NCI-H345 (cell line): Measurements from ENCODE around the gene APBB1IP.
"Not testable (repeated sequence)": the region's sequence is repeated elsewhere in the genome, so short reads cannot be mapped to it uniquely, and the experiment has no call there.

ENCODE experiments used
- DNase-seq: peaks from one replicate; lab custom pipeline; 2025; lab: John Stamatoyannopoulos, UW

APBB1IP gene, protein sequence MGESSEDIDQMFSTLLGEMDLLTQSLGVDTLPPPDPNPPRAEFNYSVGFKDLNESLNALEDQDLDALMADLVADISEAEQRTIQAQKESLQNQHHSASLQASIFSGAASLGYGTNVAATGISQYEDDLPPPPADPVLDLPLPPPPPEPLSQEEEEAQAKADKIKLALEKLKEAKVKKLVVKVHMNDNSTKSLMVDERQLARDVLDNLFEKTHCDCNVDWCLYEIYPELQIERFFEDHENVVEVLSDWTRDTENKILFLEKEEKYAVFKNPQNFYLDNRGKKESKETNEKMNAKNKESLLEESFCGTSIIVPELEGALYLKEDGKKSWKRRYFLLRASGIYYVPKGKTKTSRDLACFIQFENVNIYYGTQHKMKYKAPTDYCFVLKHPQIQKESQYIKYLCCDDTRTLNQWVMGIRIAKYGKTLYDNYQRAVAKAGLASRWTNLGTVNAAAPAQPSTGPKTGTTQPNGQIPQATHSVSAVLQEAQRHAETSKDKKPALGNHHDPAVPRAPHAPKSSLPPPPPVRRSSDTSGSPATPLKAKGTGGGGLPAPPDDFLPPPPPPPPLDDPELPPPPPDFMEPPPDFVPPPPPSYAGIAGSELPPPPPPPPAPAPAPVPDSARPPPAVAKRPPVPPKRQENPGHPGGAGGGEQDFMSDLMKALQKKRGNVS

DNA sequence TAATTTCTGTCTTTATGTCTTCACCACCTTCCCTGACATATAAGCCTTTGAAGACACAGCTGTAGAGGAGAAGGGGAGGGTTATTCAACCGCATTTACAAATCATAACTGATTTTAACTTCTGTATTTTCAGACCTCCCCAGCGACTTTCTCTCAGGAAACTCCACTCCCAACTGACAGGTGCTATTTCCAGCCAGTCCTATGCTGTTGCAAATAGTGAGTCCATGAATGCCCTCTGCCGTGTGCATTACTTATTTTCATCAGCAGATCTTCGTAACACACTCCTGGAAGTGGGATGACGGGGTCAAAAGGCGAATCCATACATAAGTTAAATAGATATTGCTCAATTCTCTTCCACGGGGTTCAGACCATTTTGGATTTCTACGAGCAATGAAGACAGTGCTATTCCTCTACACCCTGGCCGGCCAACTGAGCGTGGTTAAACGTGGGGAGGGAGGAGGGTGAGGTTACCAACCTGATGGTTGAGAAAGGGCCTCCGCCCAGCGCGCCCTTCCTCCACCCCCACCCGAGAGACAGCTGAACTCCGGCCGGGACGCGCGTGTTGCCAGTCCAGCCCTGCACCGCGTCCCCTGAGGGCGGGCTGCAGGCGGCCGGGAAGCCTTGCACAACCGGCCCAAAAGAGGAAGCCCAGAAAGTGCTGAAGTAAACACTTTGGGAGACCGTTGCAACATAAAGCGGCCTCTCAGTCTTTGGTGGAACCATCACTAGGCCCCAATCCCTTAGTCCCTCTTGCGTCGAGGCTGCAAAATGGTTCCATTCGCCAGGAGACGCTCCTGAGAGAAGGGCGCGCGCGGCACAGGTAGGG, at the start of gene APBB1IP:
TSS of gene APBB1IP (plus strand) at position 705 of the 825 bp plus-strand sequence. CDS start 53,986 bp downstream, outside the sequence.
- no peak for DNase-seq

DNA sequence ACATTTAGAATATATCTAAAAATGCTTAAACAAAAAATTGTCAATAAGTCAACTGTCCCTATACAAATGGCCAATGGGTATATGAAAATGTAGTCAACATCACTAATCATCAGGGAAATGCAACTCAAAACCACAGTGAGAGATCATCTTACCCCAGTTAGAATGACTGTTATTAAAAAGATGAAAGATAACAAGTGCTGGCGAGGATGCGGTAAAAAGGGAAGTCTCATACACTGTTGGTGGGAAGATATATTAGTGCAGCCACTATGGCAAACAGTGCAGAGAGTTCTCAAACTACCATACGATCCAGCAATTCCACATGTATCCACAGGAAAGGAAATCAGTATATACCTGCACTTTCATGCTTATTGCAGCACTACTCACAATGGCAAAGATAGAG, 48.6 kb upstream of the APBB1IP start:
- DNase-seq: no peak

DNA sequence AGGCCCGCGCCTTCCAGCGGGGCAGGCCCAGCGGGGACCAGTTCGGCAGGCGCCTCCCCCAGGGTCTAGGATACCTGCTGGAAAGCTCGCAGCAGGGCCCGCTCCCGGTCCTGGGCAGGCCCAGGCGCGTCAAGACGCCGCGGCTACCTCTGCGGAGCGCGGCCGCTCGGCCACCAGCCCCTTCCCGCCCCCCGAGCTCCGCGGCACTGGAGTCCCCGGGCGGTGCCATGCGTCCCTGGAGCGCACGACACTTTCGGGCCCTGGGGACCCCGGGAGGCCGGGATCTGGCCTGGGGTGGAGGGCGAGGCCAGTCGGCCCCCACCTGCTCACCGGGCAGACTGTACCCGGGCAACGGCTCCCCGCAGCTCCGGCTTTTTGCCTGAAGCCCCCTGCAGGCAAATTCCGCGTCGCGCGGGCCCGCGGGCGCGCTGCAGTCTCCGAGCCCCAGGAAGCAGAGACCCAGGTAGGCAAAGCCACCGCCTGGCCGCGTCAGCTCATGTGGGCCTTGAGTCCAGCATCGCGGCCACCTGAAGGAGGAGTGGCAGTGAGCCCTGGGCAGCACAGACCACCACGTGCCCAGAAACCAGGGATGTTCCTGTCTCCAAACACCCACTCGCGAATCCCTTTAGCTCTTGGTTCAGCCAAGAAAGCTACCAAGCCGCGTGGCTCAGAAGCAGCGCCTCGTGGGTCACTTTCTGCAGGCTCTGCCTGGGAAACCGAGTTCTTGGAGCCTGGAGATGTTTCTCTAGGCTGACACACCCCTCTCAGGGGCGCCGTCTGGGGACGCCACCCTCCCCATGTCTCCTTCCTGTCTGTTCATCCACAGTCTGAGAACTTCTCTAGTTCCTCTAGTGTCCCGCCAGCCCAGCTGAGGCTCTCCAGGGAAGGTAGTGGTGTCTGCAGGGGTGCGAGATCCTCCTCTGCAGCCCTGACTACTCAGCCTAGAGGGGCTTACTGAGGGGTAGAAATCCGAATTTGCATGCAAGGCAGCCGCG, 46.1 kb upstream of the APBB1IP start:
- no peak for DNase-seq

DNA sequence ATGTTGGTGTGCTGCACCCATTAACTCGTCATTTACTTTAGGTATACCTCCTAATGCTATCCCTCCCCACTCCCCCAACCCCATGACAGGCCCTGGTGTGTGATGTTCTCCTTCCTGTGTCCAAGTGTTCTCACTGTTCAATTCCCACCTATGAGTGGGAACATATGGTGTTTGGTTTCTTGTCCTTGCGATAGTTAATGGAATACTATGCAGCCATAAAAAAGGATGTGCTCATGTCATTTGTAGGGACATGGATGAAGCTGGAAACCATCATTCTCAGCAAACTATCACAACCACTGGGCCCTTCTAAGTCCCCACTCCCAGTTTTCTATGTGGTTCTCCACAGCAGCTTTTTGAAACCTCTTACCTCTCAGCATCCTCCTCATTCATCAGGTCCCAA, 39.8 kb upstream of the APBB1IP start:
- DNase-seq: not testable (repeated sequence)

DNA sequence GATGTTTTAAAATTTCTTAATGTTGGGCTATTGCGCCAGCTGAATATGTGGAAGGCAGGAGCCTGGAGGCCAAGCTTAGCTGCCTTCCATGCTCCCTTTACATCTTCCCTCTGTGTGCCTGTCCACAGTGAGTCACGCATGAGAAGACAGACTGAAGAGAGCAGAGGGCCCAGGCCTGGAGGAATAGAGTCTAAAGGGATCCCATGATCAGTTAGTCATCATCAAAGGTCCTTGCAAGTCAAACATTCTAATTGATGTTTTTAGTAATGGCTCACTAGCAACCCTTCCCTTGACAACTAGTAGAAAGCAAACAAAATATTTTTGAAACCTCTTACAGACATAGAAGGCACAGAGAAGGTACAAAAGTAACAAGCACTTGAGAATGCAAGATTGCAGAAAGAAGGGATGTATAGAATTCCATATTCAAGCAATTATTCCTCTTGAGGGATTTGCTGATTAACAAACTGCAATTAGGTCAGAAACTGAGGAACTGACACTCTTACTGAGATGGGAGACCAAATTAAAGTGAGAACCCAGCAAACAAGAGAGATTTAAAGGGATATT, 30.7 kb upstream of the APBB1IP start:
- no peak for DNase-seq

DNA sequence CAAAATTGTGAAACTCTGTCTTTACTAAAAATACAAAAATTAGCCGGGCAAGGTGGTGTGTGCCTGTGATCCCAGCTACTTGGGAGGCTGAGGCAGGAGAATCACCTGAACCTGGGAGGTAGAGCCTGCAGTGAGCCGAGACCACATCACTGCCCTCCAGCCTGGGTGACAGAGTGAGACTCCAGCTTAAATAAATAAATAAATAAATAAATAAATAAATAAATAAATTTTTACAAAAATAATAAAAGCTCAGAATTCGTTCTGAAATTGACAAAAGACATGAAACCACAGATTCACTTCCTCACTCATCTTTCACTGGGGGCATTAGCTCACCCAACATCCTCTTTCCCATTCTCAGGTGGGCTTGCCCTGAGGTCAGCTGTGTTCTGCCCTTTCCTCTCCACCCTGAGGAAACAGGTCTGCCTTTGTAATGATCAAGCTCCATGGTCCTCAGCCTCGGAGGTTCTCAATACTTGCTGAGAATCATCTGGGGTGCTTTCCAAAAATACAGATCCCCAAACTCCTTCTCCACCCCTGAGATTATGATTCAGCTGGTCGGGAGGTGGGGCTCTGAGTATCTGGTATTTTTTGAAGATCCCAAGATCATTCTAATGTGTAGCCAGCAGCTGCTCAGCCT, 29.2 kb upstream of the APBB1IP start:
- DNase-seq: no peak

DNA sequence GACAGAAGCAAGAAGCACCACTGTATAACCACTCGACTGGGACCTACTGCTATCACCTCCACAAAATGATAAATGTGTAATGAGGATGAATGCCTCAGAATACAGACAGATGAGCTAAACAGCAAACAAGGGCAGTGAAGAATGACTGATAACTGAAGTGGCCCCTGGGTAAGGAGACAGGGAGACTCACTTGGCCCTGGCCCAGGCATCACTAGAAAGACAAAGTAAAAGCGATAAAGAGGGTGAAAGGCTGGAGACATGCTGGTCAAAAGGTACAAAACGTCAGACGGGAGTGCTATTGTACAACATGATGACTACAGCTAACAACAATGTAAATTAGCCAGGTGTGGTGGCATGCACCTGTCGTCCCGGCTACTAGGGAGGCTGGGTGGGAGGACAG, 27.8 kb upstream of the APBB1IP start:
- DNase-seq: no peak

DNA sequence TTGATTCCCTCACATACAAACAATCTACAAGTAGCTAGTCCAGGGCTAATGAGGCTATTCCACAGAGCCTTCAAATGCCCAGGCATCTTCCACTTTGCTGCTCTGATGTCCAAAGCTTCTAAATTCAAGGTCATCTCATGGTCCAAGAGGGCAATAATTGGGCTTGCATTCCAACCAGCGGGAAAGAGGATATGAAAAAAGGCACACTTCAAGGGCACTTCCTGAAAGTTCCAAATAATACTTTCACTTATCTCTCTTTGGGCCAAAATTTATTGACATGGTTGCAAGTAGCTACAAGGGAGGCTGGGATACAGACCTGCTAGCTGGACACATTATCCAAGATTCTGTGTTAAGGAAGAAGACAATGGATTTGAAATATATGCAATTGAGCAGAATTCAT, 25.2 kb upstream of the APBB1IP start:
- no peak for DNase-seq

DNA sequence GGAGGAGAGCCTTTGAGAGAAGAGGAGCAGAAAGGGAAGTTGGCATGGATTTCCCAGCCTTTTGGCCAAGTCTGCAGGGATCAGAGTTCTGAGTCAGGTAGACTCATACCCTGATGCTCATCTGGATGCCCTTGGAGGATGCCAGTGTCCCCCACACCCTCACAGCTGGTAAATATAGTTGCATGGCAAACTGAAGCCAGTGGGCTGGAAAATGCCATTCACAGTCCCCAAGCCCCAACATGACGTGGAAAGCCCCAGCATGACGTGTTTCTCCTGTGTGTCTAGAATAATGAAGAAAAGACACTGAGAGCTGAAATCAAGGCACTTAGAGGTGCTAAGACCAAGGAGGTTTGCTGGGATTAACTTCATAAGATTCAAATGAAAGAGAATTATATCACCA, 24.8 kb upstream of the APBB1IP start:
- no peak for DNase-seq

DNA sequence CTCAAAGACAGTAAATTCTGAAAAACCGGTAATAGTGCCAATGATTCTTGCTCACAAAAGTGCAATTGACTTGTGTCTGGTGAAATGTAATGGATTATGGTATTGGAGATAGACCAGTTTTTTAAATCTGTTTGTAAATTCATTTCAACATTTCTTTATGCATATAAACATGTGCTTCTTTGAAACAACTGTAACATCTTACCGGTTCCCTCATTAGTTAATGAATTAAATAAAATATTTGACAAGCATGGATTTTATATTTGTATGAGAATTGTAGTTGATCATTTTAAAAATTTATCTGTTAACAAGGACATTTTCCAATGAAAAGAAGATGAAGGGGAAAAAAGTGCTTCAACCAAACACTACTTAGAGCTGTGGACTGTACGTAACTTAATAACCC, 21.0 kb upstream of the APBB1IP start:
- DNase-seq: no peak

DNA sequence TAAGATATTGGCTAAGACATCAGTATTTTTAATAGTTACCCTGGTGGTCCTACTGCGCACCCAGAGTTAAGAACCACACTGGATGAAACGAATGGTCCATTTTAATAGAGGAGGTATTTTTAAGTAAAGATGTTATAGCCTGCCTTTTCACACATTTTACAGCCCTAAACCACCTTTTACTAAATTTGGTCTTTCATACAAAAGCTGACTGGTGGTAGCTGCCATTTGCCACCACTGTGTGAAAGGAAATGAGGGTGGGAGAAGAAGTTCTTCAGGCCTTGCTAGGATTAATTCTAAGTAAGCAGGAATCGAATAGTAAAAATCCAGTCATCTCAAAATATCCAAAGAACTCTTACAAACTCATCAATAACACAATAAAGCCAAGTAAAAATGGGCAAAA, 15.2 kb upstream of the APBB1IP start:
- no peak for DNase-seq

DNA sequence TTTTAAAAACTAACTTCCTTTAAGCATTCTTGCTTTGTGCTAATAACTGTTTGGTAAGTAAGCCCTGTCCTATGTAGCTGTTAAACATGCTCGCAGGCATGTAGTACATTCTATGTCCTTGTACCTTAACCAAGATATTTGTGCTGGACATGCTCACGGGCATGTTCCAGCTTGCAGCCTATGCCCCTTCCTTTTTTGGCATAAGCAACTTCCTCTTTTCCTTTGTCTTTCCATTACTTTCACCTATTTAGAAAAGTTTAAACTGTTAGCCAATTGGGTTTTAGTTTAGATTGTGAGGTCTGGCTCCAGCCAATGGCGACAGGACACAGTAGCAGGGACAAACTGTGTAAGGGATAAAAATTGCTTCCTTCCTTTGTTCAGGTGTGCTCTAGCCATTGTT, 14.4 kb upstream of the APBB1IP start:
- no peak for DNase-seq

DNA sequence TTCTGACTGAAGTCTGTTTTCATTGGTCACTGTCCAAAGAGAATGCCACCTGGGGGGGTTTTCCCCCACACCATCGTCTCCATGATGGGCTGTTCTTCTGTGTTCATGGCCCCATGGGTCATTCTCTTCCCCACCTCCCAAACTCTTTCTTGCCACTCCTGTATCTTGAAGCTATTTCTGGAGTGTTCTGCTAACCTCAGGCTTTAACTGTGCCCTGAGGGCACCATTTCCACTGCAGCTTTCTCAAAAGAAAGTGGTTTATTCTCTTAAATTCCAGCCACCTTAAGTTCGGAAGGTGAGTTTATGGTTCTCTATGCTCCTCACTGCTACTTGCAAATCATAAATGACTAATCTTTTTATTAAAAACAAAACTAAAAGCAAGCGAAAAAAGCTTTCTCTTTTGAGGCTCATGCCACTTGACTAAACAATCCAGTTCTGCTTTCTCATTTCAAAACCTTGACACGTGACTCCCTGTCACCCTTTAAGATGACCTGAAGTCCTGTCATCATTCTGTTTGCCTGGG, 7.4 kb upstream of the APBB1IP start:
- DNase-seq: no peak

DNA sequence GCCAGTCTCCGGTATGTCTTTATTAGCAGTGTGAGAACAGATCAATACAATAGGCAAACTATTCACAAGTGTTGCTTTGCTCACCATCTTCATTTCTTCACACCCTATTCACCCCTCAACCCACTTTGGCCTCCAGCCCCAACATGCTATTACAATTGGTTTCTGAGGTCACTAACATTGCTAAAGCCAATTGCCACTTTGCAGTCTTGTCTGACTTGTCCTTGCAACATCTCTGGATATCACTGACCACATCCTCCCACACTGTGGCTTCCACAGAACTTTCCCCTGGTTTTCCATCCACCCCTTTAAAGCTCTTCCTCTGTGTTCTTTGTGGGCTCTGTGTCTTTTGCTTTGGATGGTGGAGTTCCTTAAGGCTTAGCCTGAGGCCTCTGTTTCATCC, 5.2 kb upstream of the APBB1IP start:
- DNase-seq: no peak

DNA sequence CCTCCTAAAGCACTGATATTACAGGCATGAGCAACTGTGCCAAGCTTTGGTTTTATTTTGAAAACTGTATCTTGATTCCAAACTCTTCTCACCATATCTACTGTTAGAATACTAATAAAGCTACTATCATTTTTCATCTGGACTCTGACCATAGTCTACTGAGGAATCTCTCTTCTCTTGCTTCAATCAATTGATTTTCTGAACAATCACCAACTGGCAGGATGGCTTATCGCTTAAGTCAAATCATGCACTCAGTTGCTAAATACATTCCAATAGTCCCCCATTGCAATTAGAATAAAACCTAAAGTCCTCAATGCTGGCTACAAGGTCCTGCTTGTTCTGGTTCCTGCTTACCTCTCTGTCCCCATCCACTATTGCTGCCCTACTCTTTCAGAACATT, 2.3 kb upstream of the APBB1IP start:
- DNase-seq: no peak

DNA sequence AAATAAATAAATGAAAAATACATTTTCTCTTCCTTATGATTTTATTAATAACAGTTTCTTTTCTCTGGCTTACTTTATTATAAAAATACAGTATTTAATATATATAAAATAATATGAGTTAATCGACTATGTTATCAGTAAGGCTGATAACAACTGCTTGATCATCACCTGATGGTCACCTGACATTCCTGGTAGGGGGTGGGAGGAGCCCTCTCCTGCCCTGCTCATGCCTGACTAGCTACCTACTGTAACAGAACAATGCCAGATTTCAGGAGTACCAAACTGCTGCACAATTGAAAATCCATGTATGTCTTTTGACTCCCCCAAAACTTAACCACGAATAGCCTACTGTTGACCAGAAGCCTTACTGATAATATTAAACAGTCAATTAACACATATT, 1.3 kb upstream of the APBB1IP start:
- no peak for DNase-seq

DNA sequence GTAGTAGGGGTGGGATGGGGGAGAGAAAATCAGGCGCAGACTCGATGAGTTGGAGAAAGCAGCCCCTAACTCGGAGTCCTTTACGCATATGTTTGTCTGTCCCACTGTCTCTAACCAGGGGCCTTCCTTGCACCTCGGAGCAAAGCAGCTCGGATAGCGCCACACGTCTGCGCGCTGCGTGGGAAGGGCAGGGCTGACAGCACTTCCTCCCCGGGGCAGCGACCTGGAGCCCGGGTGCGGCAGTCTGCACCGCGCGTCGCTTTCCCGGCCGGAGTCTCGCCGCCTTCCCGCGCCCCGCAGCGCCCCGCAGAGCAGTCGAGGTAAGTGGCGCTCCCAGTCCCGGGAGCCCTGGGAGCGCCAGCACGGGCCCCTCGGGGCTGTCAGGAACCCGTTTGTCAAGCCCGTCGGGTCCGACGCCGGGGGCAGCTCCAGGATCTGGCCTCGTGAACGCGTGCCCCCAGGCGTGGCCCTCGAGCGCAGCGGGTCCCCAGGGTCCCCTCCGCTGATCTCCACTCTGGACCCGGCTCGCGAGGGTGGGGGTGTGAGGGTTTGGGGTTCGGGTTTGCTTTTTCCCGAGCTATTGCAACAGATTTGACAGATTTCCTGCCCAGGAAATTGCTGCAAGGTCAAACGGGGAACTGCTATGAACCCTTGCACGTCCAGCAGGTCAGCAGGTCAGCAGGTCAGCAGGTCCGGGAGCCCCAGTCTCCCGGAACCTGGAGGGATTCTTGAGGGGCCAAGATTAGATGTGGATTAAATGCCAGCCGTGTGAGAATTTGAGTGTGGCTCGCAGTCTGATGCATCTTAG, 597 bp downstream of the APBB1IP start:
- DNase-seq: no peak

DNA sequence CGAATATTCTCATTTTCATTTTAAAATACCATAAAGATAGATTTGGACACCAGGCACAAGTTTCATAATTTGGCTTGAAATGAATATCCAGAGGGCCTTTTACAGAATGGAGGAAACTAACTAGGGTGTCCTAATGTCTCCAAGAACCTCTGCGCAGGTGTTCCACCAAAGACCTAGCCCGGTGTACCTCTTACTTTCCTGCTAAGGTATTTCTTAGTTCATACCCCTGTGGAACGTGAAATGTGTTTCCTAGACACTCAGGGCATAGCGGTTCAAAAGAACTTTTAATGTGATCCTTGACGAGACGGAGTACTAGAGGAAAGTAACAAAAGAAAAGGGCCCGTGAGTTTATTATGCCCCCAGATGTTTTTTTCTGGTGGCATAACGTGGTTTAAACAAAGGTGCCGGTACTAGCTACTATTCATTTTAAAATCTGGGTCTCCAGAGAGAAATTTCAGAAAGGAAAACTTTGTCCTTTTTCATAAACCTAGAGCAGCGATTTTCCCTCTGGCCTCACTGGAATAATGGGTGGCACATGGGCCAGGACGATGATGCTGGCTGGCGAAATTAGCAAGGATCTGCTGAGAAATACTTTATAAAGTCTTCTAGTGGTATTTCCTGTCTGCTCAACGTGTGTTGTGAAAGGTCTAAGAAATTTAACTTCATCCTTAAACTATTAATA, 1.4 kb downstream of the APBB1IP start:
- DNase-seq: no peak

DNA sequence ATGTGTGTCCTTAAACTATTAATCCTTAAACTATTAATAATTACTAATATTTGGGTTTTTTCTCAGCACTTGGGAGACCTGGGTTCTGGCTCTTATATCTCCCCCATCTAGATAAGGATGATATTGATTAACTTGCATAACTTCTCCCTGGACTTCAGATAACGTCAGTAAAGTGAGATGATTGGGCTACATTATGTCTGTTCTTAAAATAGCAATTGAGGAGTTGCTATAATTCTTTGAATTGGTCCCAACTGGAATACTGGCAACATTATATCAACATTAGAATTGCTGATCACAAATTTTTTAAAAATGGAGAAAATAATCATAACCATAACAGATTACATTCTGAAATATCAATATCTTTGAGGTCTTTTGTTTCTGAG, 1.9 kb downstream of the APBB1IP start:
- DNase-seq: no peak
